ENCODE measurements around the gene FBXL17. TPM values are rescaled to one million over a fixed set of nuclear protein-coding genes. Genes with fewer than 3 reads are reported as not detected.

FBXL17 gene
- total and polyA plus RNA-seq, 3 experiments from 2014 or later: 6.4 to 8.2 (median 6.9) TPM

GRCh38 chr5:107840161-107840560 lies 541.7 kb downstream of the FBXL17 start:
- DNase-seq: no peak
- CTCF ChIA-PET: no interaction called here
- peaks cover 10 to 27% of the 10 kb centered on the region in 2 donors for H3K27me3 Mint-ChIP-seq
- H3K27ac Mint-ChIP-seq: no peak overlapping the region
- POLR2A ChIA-PET: no interaction called here
- no peaks in the 10 kb centered on the region for H3K4me1 Mint-ChIP-seq
- Histone ChIP-seq H3K9me3 (ENCODE audit: low read length) (no peaks in the 10 kb centered on the region), H3K36me3 (ENCODE audit: insufficient read depth, low read length) (no peaks in the 10 kb centered on the region), H3K4me1 (ENCODE audit: insufficient read depth, low read length) (no peaks in the 10 kb centered on the region), H3K27me3 (ENCODE audit: insufficient read depth, low read length, poor library complexity, severe bottlenecking) (no peaks in the 10 kb centered on the region), H3K4me3 (ENCODE audit: low read length) (no peak overlapping the region), H3K27ac (ENCODE audit: low read depth, low read length) (no peak overlapping the region)
- no peak overlapping the region for H3K4me3 Mint-ChIP-seq
- H3K9me3 Mint-ChIP-seq: peaks cover 0 to 2% (median 0%) of the 10 kb centered on the region in 5 donors
- H3K36me3 Mint-ChIP-seq: no peaks in the 10 kb centered on the region

- no peak overlapping the region for H3K4me3 Mint-ChIP-seq
- H3K27me3 Mint-ChIP-seq: peaks cover under 1 to 4% of the 10 kb centered on the region in 2 donors
- no peaks in the 10 kb centered on the region for H3K9me3 ChIP-seq (ENCODE audit: low read length)
- no peaks in the 10 kb centered on the region for H3K27me3 ChIP-seq (ENCODE audit: insufficient read depth, low read length, poor library complexity, severe bottlenecking)
- H3K36me3 ChIP-seq (ENCODE audit: insufficient read depth, low read length): no peaks in the 10 kb centered on the region
- ChIA-PET POLR2A (no interaction called here), CTCF (no interaction called here)
- no peaks in the 10 kb centered on the region for H3K36me3 Mint-ChIP-seq
- no peak for DNase-seq
- H3K4me1 ChIP-seq (ENCODE audit: insufficient read depth, low read length): no peaks in the 10 kb centered on the region
- no peak overlapping the region for H3K4me3 ChIP-seq (ENCODE audit: low read length)
- no peak overlapping the region for H3K27ac Mint-ChIP-seq
- H3K27ac ChIP-seq (ENCODE audit: low read depth, low read length): no peak overlapping the region
- no peaks in the 10 kb centered on the region for H3K9me3 Mint-ChIP-seq
- H3K4me1 Mint-ChIP-seq: no peaks in the 10 kb centered on the region
These were observed 546.8 kb downstream of the FBXL17 start for GRCh38 chr5:107835096-107835495.

GRCh38 chr5:107832746-107833145 lies 549.2 kb downstream of the FBXL17 start:
- ChIA-PET POLR2A (no interaction called here), CTCF (no interaction called here)
- no peak overlapping the region for H3K27ac ChIP-seq (ENCODE audit: low read depth, low read length)
- no peaks in the 10 kb centered on the region for H3K9me3 Mint-ChIP-seq
- H3K4me3 Mint-ChIP-seq: no peak overlapping the region
- no peaks in the 10 kb centered on the region for H3K4me1 ChIP-seq (ENCODE audit: insufficient read depth, low read length)
- H3K4me1 Mint-ChIP-seq: no peaks in the 10 kb centered on the region
- H3K36me3 ChIP-seq (ENCODE audit: insufficient read depth, low read length): no peaks in the 10 kb centered on the region
- DNase-seq: no peak
- H3K4me3 ChIP-seq (ENCODE audit: low read length): no peak overlapping the region
- peaks cover 0 to 2% of the 10 kb centered on the region in 2 donors for H3K27me3 Mint-ChIP-seq
- H3K9me3 ChIP-seq (ENCODE audit: low read length): no peaks in the 10 kb centered on the region
- H3K36me3 Mint-ChIP-seq: no peaks in the 10 kb centered on the region
- H3K27me3 ChIP-seq (ENCODE audit: insufficient read depth, low read length, poor library complexity, severe bottlenecking): no peaks in the 10 kb centered on the region
- H3K27ac Mint-ChIP-seq: no peak overlapping the region

- DNase-seq: no peak
- Histone ChIP-seq H3K27ac (ENCODE audit: low read depth, low read length) (no peak overlapping the region), H3K4me3 (ENCODE audit: low read length) (no peak overlapping the region), H3K9me3 (ENCODE audit: low read length) (no peaks in the 10 kb centered on the region), H3K27me3 (ENCODE audit: insufficient read depth, low read length, poor library complexity, severe bottlenecking) (no peaks in the 10 kb centered on the region), H3K36me3 (ENCODE audit: insufficient read depth, low read length) (no peaks in the 10 kb centered on the region), H3K4me1 (ENCODE audit: insufficient read depth, low read length) (no peaks in the 10 kb centered on the region)
- ChIA-PET POLR2A (no interaction called here), CTCF (no interaction called here)
- Mint-ChIP-seq H3K27me3 (peaks cover 0 to 2% of the 10 kb centered on the region in 2 donors), H3K4me3 (no peak overlapping the region), H3K4me1 (no peaks in the 10 kb centered on the region), H3K27ac (no peak overlapping the region), H3K9me3 (no peaks in the 10 kb centered on the region), H3K36me3 (no peaks in the 10 kb centered on the region)
These were observed 550.1 kb downstream of the FBXL17 start for GRCh38 chr5:107831612-107832395.

GRCh38 chr5:107830750-107831149 lies 551.1 kb downstream of the FBXL17 start:
- H3K4me3 ChIP-seq (ENCODE audit: low read length): no peak overlapping the region
- ChIA-PET POLR2A (no interaction called here), CTCF (no interaction called here)
- Mint-ChIP-seq H3K27ac (no peak overlapping the region), H3K4me3 (no peak overlapping the region), H3K36me3 (no peaks in the 10 kb centered on the region), H3K27me3 (peaks cover 2 to 4% of the 10 kb centered on the region in 2 donors), H3K4me1 (no peaks in the 10 kb centered on the region), H3K9me3 (no peaks in the 10 kb centered on the region)
- H3K36me3 ChIP-seq (ENCODE audit: insufficient read depth, low read length): no peaks in the 10 kb centered on the region
- H3K27ac ChIP-seq (ENCODE audit: low read depth, low read length): no peak overlapping the region
- no peaks in the 10 kb centered on the region for H3K27me3 ChIP-seq (ENCODE audit: insufficient read depth, low read length, poor library complexity, severe bottlenecking)
- DNase-seq: no peak
- no peaks in the 10 kb centered on the region for H3K9me3 ChIP-seq (ENCODE audit: low read length)
- no peaks in the 10 kb centered on the region for H3K4me1 ChIP-seq (ENCODE audit: insufficient read depth, low read length)

GRCh38 chr5:107826311-107827000 lies 555.4 kb downstream of the FBXL17 start:
- Histone ChIP-seq H3K4me1 (ENCODE audit: insufficient read depth, low read length) (no peaks in the 10 kb centered on the region), H3K27me3 (ENCODE audit: insufficient read depth, low read length, poor library complexity, severe bottlenecking) (peaks cover 3% of the 10 kb centered on the region), H3K36me3 (ENCODE audit: insufficient read depth, low read length) (no peaks in the 10 kb centered on the region), H3K4me3 (ENCODE audit: low read length) (no peak overlapping the region), H3K9me3 (ENCODE audit: low read length) (no peaks in the 10 kb centered on the region), H3K27ac (ENCODE audit: low read depth, low read length) (no peak overlapping the region)
- Mint-ChIP-seq H3K27me3 (peaks cover 0 to 8% of the 10 kb centered on the region in 2 donors), H3K36me3 (no peaks in the 10 kb centered on the region), H3K27ac (no peak overlapping the region), H3K4me3 (no peak overlapping the region), H3K9me3 (peaks cover 0 to 4% (median 0%) of the 10 kb centered on the region in 5 donors), H3K4me1 (no peaks in the 10 kb centered on the region)
- DNase-seq: no peak
- POLR2A ChIA-PET: no interaction called here
- CTCF ChIA-PET: no interaction called here

GRCh38 chr5:107824821-107825220 lies 557.1 kb downstream of the FBXL17 start:
- H3K9me3 ChIP-seq (ENCODE audit: low read length): no peaks in the 10 kb centered on the region

GRCh38 chr5:107821288-107821687 lies 560.6 kb downstream of the FBXL17 start:
- no peaks in the 10 kb centered on the region for H3K36me3 ChIP-seq (ENCODE audit: insufficient read depth, low read length)
- ChIA-PET POLR2A (no interaction called here), CTCF (no interaction called here)
- no peak overlapping the region for H3K4me3 ChIP-seq (ENCODE audit: low read length)
- DNase-seq: no peak
- H3K27ac ChIP-seq (ENCODE audit: low read depth, low read length): no peak overlapping the region
- H3K4me1 ChIP-seq (ENCODE audit: insufficient read depth, low read length): no peaks in the 10 kb centered on the region
- no peaks in the 10 kb centered on the region for H3K9me3 ChIP-seq (ENCODE audit: low read length)
- H3K9me3 Mint-ChIP-seq: peaks cover 0 to 4% (median 0%) of the 10 kb centered on the region in 5 donors
- no peak overlapping the region for H3K4me3 Mint-ChIP-seq
- no peaks in the 10 kb centered on the region for H3K4me1 Mint-ChIP-seq
- H3K27me3 ChIP-seq (ENCODE audit: insufficient read depth, low read length, poor library complexity, severe bottlenecking): peaks cover 3% of the 10 kb centered on the region
- H3K27ac Mint-ChIP-seq: no peak overlapping the region
- peaks cover 0 to 7% of the 10 kb centered on the region in 2 donors for H3K27me3 Mint-ChIP-seq
- no peaks in the 10 kb centered on the region for H3K36me3 Mint-ChIP-seq

More at GRCh38 chr5:107824821-107825220, 557.1 kb downstream of the FBXL17 start:
- Mint-ChIP-seq H3K4me3 (no peak overlapping the region), H3K36me3 (no peaks in the 10 kb centered on the region), H3K27ac (no peak overlapping the region), H3K27me3 (peaks cover 0 to 8% of the 10 kb centered on the region in 2 donors), H3K9me3 (peaks cover 0 to 4% (median 0%) of the 10 kb centered on the region in 5 donors), H3K4me1 (no peaks in the 10 kb centered on the region)
- H3K4me1 ChIP-seq (ENCODE audit: insufficient read depth, low read length): no peaks in the 10 kb centered on the region
- no peak overlapping the region for H3K4me3 ChIP-seq (ENCODE audit: low read length)
- peaks cover 3% of the 10 kb centered on the region for H3K27me3 ChIP-seq (ENCODE audit: insufficient read depth, low read length, poor library complexity, severe bottlenecking)
- CTCF ChIA-PET: no interaction called here
- DNase-seq: no peak
- no peaks in the 10 kb centered on the region for H3K36me3 ChIP-seq (ENCODE audit: insufficient read depth, low read length)
- POLR2A ChIA-PET: no interaction called here
- no peak overlapping the region for H3K27ac ChIP-seq (ENCODE audit: low read depth, low read length)
